Loucy (cell line): ENCODE measurements around the gene ZNF138.

ENCODE experiments used
- CTCF ChIP-seq: fragments of 200-600 bp; sonication (generic); conservative IDR thresholded peaks from 2 replicates; pipeline ENCODE4 v1.5.1; 2014; ENCODE audit warnings: mild to moderate bottlenecking, antibody characterized with exemption, low read length
- EZH2phosphoT487 ChIP-seq: fragments of 200-600 bp; IDR thresholded peaks from 2 replicates; pipeline ENCODE4 v1.6.1; 2018; ENCODE audit warnings: antibody characterized with exemption, mild to moderate bottlenecking, moderate library complexity, borderline replicate concordance

DNA sequence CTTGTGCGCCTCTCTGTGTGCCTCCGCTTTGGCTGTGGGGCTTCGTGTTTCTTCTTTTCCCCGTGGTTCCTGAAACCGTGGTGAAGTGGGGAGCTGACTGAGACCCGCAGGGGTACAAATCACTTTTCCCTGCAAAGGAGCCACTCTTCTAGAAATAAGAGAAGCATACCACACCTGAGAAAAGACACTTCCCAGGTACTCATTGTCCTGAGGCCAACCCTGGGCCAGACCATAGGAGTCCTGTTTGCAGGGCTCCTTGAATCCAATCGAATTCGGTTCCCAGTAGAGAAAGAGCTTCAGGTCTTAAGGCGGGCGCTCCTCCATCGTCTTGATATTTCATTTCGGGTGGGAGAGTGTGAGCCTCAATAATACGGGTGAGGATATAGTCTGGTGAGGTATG is 76.4 kb downstream of the ZNF138 start:
- TF ChIP-seq CTCF (no peak), EZH2phosphoT487 (no peak)
